GM18517 (cell line): Measurements from ENCODE around the gene LARP4B.
"Not testable (repeated sequence)": the region's sequence is repeated elsewhere in the genome, so short reads cannot be mapped to it uniquely, and the experiment has no call there.

Experiments used
- ATAC-seq: cut with Tn5 transposase; IDR thresholded peaks from one replicate; pipeline ENCODE4 v1.9.1; 2021; ENCODE audit warnings: mild to moderate bottlenecking, moderate library complexity; ENCODE audit not compliant: unreplicated experiment

Gene LARP4B

DNA sequence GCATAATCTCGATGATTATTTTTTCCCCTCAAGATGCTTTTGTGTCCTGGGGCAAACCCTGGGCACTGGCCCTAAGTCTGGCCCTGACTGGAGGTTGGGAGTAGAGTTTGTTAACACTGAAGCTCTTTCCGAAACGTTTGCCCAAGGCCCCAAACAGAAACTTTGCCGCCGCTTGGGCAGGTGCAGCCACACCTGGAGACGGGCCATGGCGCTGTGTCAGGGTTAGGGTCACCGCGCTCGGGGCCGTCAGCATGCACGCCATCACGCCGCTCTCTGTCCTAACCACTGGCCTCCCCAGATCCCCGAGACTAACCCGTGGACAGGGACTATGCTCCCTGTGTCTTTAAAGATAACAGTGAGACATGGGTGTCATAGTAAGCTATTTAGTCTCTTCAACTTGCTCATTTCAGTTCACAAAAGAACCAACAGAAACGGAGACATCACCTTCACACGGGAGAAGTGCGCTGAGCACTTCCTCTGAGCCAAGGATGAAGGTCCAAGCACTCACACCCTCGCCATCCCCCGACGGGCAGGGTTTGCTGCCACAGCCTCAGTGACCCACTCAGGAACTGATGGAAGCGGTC lies 156.8 kb downstream of the LARP4B start:
- no peak for ATAC-seq

DNA sequence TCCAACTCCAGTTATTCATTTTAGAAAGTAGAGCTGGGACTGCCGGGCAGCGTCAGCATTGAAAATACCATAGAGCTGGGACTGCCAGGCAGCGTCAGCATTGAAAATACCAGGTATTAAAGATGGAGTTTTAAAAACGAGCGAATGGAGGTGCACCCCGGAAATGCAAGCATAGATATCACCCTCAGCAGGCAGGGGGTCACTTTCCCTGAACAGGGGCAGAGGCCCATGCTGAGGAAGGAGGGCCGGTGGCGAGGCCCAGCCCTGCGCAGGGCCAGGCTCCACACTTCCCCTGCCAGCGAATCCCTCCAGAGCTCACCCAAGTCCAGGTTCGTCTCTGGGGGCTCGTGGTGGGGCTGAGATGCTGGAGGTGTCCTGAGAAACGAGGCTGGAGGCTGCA lies 157.3 kb downstream of the LARP4B start:
- ATAC-seq = no peak

- no peak for ATAC-seq
Observed at GRCh38 chr10:773562-774161, 157.8 kb downstream of the LARP4B start.

GRCh38 chr10:772227-772637 lies 159.3 kb downstream of the LARP4B start:
- ATAC-seq = no peak

- no peak for ATAC-seq
Observed at GRCh38 chr10:771647-772046, 159.9 kb downstream of the LARP4B start.

GRCh38 chr10:770975-771374 lies 160.5 kb downstream of the LARP4B start:
- no peak for ATAC-seq

DNA sequence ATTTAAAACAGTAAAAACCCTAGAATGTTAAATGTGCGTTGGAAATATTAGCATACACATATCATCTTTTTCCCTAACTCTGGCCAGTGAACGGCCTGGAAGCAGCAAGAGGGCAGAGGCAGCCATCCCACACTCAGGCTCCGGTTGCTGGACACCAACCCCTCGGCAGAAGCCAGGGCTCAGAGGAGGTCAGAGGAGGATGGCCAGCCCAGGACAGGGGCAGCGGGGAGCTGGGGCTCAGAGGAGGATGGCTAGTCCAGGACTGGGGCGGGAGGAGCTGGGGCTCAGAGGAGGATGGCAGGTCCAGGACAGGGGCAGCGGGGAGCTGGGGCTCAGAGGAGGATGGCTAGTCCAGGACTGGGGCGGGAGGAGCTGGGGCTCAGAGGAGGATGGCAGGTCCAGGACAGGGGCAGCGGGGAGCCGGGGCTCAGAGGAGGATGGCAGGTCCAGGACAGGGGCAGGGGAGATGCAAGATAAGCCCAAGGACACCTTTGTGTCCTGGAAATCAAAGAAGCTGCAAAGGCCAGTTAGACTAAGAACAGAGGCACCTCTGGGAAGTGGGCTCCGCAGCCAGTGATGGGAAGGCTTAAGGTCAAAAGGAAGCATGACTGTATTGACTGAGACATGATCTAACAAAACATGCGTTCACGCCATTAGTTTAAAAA lies 161.3 kb downstream of the LARP4B start:
- not testable (repeated sequence) for ATAC-seq

- no peak for ATAC-seq
Observed at GRCh38 chr10:767794-768193, 163.7 kb downstream of the LARP4B start.

- no peak for ATAC-seq
Observed at GRCh38 chr10:767211-767610, 164.3 kb downstream of the LARP4B start.

DNA sequence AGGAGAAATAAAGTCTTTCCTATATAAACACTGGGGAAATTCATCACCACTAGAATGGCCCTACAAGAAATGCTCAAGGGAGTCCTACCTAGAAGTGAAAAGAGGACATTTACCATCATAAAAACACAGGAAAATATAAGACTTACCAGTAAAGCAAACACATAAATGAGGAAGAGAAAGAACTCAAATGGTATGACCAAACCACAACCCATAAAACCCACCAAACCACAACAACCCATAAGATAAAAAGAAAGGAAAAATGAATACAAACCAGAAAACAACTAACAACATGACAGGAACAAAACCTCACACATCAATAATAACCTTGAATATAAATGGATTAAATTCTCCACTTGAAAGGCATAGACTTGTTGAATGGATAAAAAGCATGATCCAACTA lies 170.1 kb downstream of the LARP4B start:
- ATAC-seq = no peak

- ATAC-seq = no peak
Observed at GRCh38 chr10:760622-761021, 170.9 kb downstream of the LARP4B start.

DNA sequence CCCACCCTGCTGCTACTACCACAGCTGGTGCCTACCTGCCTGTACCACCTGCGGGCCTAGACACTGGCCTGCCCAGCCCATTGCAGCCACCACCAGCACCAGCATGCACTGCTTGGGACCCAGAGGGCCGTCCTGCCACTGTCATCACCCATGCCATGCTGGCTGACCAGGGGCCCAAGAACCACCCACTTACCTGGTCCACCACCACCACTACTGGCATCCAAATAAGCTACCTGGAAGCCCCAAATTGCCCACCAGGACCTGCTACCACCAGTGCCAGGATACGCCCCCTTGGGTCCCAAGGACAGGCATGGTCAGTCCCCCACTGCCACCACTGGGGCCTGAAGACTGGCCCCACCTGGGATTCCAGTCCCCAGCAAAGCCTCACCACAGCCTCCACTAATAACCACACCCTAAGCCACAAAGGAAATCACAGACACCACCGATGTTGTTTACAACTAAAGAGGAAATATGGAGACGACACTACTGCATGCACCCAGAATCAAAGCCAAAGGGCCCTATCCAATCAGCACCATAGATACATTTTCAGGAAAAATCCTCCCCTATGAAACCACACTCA lies 171.5 kb downstream of the LARP4B start:
- no peak for ATAC-seq
